Sigmoid colon (tissue), 7 donors: ENCODE measurements around the gene TIMM10. TPM values are rescaled to one million over a fixed set of nuclear protein-coding genes. Genes with fewer than 3 reads are reported as not detected.

Experiments
- DNase-seq: peaks from one replicate; pipeline ENCODE4 v3.0.0-alpha.2; 2019
- H3K27ac ChIP-seq, 4 donors: fragments of 200-600 bp; sonication (generic); one replicate each; pipeline ENCODE4 v1.5.1; 2016 to 2019; ENCODE audit warnings: mild to moderate bottlenecking in 1 of 4
- H3K27me3 ChIP-seq, 3 donors: fragments of 200-600 bp; sonication (generic); one replicate each; pipeline ENCODE4 v1.5.1; 2019; ENCODE audit warnings: mild to moderate bottlenecking in 1 of 3
- H3K36me3 ChIP-seq, 4 donors: fragments of 200-600 bp; sonication (generic); one replicate each; pipeline ENCODE4 v1.5.1; 2016 to 2019
- H3K4me1 ChIP-seq, 4 donors: fragments of 200-600 bp; sonication (generic); one replicate each; pipeline ENCODE4 v1.5.1; 2017 to 2019
- H3K4me3 ChIP-seq, 4 donors: fragments of 200-600 bp; sonication (generic); one replicate each; pipeline ENCODE4 v1.5.1; 2017 to 2019; ENCODE audit warnings: mild to moderate bottlenecking in 2 of 4, moderate library complexity in 1 of 4
- H3K9me3 ChIP-seq, 4 donors: fragments of 200-600 bp in 3 of 4; sonication (generic) in 3 of 4; one replicate each; pipeline versions ENCODE4 v1.5.1 to v1.6.1; 2013 to 2019
- EP300 ChIP-seq, 4 donors: sonication (generic); formaldehyde crosslinking; IDR thresholded peaks; one replicate each; pipeline ENCODE4 v1.6.1; 2017; ENCODE audit warnings: antibody characterized with exemption in 4 of 4
- POLR2A ChIP-seq, 2 donors: fragments of 450-650 bp; IDR thresholded peaks; one replicate each; pipeline ENCODE4 v1.6.1; 2016; ENCODE audit warnings: antibody characterized with exemption in 2 of 2, mild to moderate bottlenecking in 2 of 2, moderate library complexity in 2 of 2
- POLR2AphosphoS5 ChIP-seq, 4 donors: sonication (generic); formaldehyde crosslinking; IDR thresholded peaks; one replicate each; pipeline ENCODE4 v1.6.1; 2017; ENCODE audit warnings: antibody characterized with exemption in 4 of 4
- WGBS, 2 donors: extraction: QIAGEN DNeasy Blood & Tissue Kit; methylation state at CpG; one replicate each; pipeline ENCODE4 v1.1.7; 2013; 5-methylcytosine and 5-hydroxymethylcytosine counted together
- intact Hi-C: fragments of 100-400 bp; cut with DNase I; formaldehyde crosslinking; loops from one replicate; pipeline ENCODE4 v1.15.1; 2023
- polyA plus RNA-seq, 3 donors: library from polyadenylated mRNA; stranded (reverse); fragments of 200-250 nt; gene quantifications; one replicate each; pipeline ENCODE4 v1.2.3, GENCODE V29; 2013
- total RNA-seq, 4 donors: library from RNA; depleted of rRNA; stranded (reverse); fragments of >200 nt; gene quantifications; one replicate each; pipeline ENCODE4 v1.1.0, GENCODE V29; 2016
- TF ChIP-seq, protein P1 (sequence below), 4 experiments: fragments of 450-650 bp in 3 of 4; fragments of 200-600 bp in 1 of 4; IDR thresholded peaks; one replicate each; pipeline ENCODE4 v1.5.1; 2016 to 2019; ENCODE audit warnings: antibody characterized with exemption in 4 of 4, mild to moderate bottlenecking in 3 of 4, moderate library complexity in 2 of 4
- donor health status: healthy with polysubstance abuse.
- donor health status: Bipolar disorder and iron deficiency.
- donor health status: healthy.

Gene TIMM10, protein sequence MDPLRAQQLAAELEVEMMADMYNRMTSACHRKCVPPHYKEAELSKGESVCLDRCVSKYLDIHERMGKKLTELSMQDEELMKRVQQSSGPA
- total RNA-seq (10 to 100 TPM; 22.4 to 59.7 (median 33.0) TPM), polyA plus RNA-seq (10 to 100 TPM; 48.0 to 62.9 (median 52.7) TPM)

DNA sequence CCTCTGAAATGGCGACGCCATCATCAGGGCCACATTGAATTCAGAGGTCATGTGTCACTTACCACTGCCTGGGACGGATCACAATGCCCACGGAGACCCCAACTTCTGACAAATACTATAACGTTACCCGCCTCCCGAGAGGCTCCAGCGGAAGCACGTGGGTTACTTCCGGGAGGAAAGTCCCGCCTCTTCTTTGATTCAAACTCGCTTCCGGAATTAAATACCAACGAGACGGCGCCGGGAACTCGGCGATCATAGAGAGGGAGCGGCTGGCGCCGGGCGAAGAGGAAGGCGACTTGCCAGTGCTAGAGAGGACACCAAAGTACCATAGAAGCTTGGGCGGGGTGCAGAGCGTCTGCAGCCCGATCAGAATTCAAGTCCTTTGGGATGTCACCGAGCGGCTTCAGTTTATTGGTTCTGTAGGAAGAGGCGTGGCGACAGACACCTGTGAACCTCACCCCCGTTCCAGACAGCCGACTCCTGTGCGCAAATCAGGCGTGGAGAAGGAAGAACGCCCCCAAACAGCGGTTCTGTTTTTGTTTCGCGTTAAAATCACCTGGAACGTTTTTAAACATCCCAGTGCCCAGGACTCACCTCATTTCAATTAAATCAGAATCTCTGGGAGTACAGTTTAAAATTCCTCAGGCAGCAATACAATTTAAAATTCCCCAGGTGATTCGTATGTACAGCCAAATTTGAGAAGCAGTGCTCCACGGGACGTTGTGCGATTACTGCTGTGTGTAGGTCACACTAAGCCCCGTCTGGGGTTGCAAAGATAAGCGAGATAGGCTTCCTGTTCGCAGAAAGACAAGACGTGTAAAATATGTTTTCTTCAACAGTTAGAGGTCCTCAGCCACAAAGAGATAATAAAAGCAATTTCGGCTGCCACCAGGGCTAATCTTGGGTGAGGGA is at the start of gene TIMM10:
Gene TIMM10, minus strand, starts transcription at position 159 of the 912 bp plus-strand sequence. CDS start 565 bp downstream, outside the sequence.
- peaks cover 0 to 6% (median 2%) of the 10 kb centered on the region in 4 donors for H3K36me3 ChIP-seq
- intact Hi-C loops, result loop anchor here (1.0 to 2.0 kb wide), 2 partner anchors 68 to 74 kb away; no protein-coding TSS in a partner anchor
- no peaks in the 10 kb centered on the region for H3K27me3 ChIP-seq
- peak; percentile 98 for DNase-seq
- H3K4me1 ChIP-seq, result peaks cover 0 to 18% (median 11%) of the 10 kb centered on the region in 4 donors
- TF ChIP-seq EP300 (IDR thresholded peaks at IDR 0.05) (no peak), POLR2AphosphoS5 (IDR thresholded peaks at IDR 0.05) (peak; percentile 36 to 84 (median 60)), POLR2A (IDR thresholded peaks at IDR 0.05) (peak in 1 of 2 donors; percentile 37)
- TF ChIP-seq, protein P1, sequence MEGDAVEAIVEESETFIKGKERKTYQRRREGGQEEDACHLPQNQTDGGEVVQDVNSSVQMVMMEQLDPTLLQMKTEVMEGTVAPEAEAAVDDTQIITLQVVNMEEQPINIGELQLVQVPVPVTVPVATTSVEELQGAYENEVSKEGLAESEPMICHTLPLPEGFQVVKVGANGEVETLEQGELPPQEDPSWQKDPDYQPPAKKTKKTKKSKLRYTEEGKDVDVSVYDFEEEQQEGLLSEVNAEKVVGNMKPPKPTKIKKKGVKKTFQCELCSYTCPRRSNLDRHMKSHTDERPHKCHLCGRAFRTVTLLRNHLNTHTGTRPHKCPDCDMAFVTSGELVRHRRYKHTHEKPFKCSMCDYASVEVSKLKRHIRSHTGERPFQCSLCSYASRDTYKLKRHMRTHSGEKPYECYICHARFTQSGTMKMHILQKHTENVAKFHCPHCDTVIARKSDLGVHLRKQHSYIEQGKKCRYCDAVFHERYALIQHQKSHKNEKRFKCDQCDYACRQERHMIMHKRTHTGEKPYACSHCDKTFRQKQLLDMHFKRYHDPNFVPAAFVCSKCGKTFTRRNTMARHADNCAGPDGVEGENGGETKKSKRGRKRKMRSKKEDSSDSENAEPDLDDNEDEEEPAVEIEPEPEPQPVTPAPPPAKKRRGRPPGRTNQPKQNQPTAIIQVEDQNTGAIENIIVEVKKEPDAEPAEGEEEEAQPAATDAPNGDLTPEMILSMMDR (IDR thresholded peaks at IDR 0.05), result no peak
- H3K27ac ChIP-seq, result peak within 1 kb of the TSS; percentile 61 to 78 (median 70)
- no peaks in the 10 kb centered on the region for H3K9me3 ChIP-seq
- peak within 1 kb of the TSS; percentile 55 to 78 (median 60) for H3K4me3 ChIP-seq
- 0% methylated on average over 49 of the region's 49 CpGs for WGBS, 2 donors

DNA sequence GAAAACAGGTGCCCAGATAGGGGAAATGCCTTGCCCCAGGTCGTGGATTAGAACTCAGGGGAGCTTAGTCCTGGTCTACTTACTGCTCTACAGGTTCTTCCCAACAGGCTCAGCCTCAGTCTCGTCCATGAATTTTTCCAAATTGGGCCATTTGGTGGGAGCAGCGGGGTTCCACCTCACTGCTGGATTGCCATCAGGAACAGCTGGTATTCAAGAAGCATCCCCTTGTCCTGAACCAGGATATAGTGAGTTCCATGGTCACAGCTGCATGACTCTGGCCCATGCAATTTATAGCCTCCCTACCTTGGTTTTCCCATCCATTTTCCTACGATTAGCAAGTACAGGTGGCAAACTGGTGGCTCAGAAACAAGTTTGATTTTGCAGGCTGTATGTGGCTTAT is 43.5 kb upstream of the TIMM10 start:
- no peak for DNase-seq
- no peaks in the 10 kb centered on the region for H3K9me3 ChIP-seq
- no peaks in the 10 kb centered on the region for H3K27me3 ChIP-seq
- H3K4me1 ChIP-seq, result peaks cover 0 to 1% (median 0%) of the 10 kb centered on the region in 4 donors
- no peak overlapping the region for H3K4me3 ChIP-seq
- intact Hi-C loops, result no loop called here
- H3K27ac ChIP-seq, result no peak overlapping the region
- TF ChIP-seq EP300 (IDR thresholded peaks at IDR 0.05), result no peak
- no peak for TF ChIP-seq POLR2AphosphoS5 (IDR thresholded peaks at IDR 0.05)
- TF ChIP-seq POLR2A (IDR thresholded peaks at IDR 0.05), result no peak
- TF ChIP-seq, protein P1 (IDR thresholded peaks at IDR 0.05), result no peak
- WGBS, 2 donors, result 59 to 77% methylated on average over 4 of the region's 4 CpGs
- H3K36me3 ChIP-seq, result no peaks in the 10 kb centered on the region

DNA sequence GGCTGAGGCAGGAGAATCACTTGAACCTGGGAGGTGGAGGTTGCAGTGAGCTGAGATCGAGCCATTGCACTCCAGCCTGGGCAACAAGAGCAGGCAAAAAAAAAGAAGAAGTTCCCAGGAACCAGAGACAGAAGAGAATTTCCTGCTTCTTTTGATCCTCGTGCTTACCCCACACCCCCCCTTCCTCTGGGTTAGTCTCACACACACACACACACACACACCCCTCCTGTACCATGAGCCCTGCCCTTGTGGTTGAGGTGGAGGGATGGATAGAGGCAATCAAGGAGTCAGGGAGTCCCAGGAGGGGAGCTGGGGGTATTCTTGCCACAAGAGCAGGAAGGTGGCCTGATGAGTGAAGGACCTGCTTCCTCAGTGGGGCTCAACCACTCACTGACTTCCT is 41.1 kb upstream of the TIMM10 start:
- WGBS, 2 donors, result 30 to 65% methylated on average over 2 of the region's 2 CpGs
- Histone ChIP-seq H3K9me3 (no peaks in the 10 kb centered on the region), H3K27ac (no peak overlapping the region), H3K27me3 (no peaks in the 10 kb centered on the region), H3K4me3 (no peak overlapping the region), H3K36me3 (no peaks in the 10 kb centered on the region), H3K4me1 (peaks cover 0 to 14% (median 12%) of the 10 kb centered on the region in 4 donors)
- TF ChIP-seq POLR2A (IDR thresholded peaks at IDR 0.05), result no peak
- TF ChIP-seq, protein P1 (IDR thresholded peaks at IDR 0.05), result no peak
- no peak for TF ChIP-seq POLR2AphosphoS5 (IDR thresholded peaks at IDR 0.05)
- no peak for TF ChIP-seq EP300 (IDR thresholded peaks at IDR 0.05)
- intact Hi-C loops, result no loop called here
- no peak for DNase-seq

DNA sequence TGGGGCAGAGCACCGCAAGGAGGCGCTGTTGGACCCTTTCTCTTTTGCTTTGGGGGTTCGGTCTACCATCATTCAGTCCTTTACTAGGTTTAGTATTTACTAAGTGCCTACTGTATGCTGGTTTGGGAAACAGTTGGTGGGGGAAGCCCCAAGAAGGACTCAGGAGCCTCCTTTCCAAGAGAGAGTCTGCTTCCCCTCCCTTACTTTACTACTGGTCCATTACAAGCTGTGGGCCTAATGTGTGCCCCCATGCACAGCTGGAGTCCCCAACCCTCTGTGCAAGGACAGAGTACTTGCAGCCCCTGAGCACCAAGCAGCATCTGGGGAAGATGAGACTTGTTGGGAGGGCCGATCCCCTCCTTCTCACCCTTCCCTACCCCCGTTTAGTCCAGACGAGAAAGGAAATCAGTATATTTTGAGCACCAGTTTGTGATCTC is 37.8 kb upstream of the TIMM10 start:
- H3K27ac ChIP-seq, result peak overlapping the region; percentile 83 to 86 (median 85)
- H3K4me3 ChIP-seq, result peak overlapping the region; percentile 66 to 94 (median 76)
- peak; percentile 90 for DNase-seq
- H3K36me3 ChIP-seq, result no peaks in the 10 kb centered on the region
- 31 to 39% methylated on average over 6 of the region's 6 CpGs for WGBS, 2 donors
- no peaks in the 10 kb centered on the region for H3K27me3 ChIP-seq
- TF ChIP-seq, protein P1 (IDR thresholded peaks at IDR 0.05), result peak in 3 of 4 experiments; percentile 12 to 92 (median 91)
- TF ChIP-seq EP300 (IDR thresholded peaks at IDR 0.05), result no peak
- intact Hi-C loops, result loop anchor here (1.0 to 10.0 kb wide), 3 partner anchors 28 to 236 kb away; partner anchors contain the start of gene SERPING1
- no peaks in the 10 kb centered on the region for H3K9me3 ChIP-seq
- H3K4me1 ChIP-seq, result peaks cover 0 to 26% (median 19%) of the 10 kb centered on the region in 4 donors
